Muscle layer of colon (tissue), 2 donors: Measurements from ENCODE around the gene SLC9A2.

ENCODE experiments used
- H3K27ac ChIP-seq: one replicate; pipeline ENCODE4 v1.7.0; 2013; ENCODE audit warnings: low read depth, mild to moderate bottlenecking, low read length, moderate library complexity
- H3K27me3 ChIP-seq, 2 donors: one replicate each; pipeline ENCODE4 v1.7.0; 2013; ENCODE audit warnings: low read length in 2 of 2, mild to moderate bottlenecking in 2 of 2; ENCODE audit not compliant: insufficient read depth in 2 of 2, control insufficient read depth in 1 of 2
- H3K36me3 ChIP-seq: one replicate; pipeline ENCODE4 v1.7.0; 2013; ENCODE audit warnings: mild to moderate bottlenecking, low read length; ENCODE audit not compliant: insufficient read depth
- H3K4me1 ChIP-seq: one replicate; pipeline ENCODE4 v1.7.0; 2013; ENCODE audit warnings: mild to moderate bottlenecking, low read length; ENCODE audit not compliant: insufficient read depth
- H3K4me3 ChIP-seq, 2 donors: one replicate each; pipeline ENCODE4 v1.7.0; 2013; ENCODE audit warnings: low read length in 2 of 2, low read depth in 1 of 2, mild to moderate bottlenecking in 1 of 2, moderate library complexity in 1 of 2
- H3K9ac ChIP-seq: one replicate; pipeline ENCODE4 v1.7.0; 2013; ENCODE audit warnings: low read length
- H3K9me3 ChIP-seq: one replicate; pipeline ENCODE4 v1.7.0; 2013; ENCODE audit warnings: mild to moderate bottlenecking, low read length
- donor health status: abdominal sarcoma.
- donor health status: Adenocarcinoma of cecum.

SLC9A2 gene

DNA sequence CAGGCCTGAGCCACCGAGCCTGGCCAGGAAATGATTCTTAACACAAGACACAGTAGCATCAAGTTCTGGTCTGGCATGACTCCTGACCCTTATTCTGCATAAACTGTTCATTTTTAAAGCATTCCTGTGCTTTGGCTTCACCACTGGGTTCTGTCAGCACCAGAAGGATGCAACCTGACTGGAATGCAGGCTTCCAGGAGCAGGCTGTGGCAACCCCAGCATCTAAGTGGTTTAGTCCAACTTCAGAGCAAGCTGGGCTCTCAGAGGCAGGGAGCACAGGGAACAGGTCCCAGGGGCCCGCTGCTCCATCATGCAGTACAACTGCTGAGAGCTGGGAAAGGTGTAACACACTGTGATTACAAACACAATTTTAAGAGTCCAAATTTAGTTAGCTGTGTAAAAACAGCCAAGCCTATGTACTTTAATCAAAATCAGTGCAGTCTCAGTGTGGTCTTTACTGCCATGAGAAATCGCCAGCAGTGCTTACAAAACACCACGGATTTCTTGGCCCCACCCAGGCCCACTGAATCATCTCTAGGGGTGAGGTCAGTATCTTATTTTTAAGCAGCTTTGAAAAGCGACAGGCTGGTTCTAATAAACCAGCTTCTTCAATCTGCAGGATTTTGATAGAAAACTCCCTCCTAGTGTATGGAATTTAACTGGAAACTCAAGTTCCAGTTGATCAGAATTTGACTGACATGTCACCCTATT, 98.1 kb downstream of the SLC9A2 start:
- Histone ChIP-seq H3K27ac (no peak overlapping the region), H3K4me3 (no peak overlapping the region), H3K36me3 (peaks cover 33% of the 10 kb centered on the region), H3K9me3 (no peaks in the 10 kb centered on the region), H3K4me1 (no peaks in the 10 kb centered on the region), H3K27me3 (no peaks in the 10 kb centered on the region), H3K9ac (no peak overlapping the region)

DNA sequence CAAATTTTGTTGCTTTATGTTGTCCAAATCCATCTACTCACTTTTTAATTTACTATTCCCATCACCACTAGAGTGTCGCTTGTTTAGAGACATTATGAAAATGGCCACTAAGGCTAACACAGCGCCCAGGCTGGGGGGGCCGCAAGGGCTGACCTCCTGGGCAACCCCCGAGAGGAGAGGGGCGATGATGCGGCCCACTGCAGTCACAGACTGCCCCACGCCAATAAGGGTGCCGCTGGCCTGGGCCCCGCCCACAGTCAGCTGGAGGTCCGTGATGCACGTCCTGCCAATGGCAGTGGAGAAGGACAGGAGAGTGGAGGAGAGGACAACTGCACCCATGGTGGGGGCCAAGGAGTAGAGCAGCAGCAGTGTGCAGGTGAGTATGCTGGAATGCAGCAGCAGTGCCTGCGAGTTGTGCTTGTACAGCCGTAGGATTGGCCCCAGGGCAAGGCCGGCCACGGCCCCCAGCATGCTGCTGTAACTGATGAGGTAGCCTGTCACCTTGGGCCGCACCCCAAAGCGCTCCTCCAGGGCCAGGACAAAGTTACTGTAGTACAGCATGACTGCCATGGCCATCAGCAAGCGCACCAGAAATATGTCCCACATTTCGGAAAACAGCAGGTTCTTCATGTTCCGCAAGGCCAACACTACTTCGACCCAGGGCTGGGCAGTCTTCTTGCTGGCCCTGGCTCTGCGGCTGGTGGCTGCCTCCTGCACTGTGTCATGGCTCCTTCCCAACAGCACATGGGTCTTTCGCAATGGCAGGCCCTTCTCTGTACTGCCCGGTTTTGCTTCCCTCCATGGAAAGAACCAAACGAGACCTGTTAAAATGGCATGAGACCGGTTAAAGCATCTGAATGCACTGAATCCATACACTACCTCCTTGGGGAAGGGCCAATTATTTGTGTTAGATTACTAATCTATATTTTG, 99.3 kb downstream of the SLC9A2 start:
- Histone ChIP-seq H3K27me3 (no peaks in the 10 kb centered on the region), H3K36me3 (peaks cover 37% of the 10 kb centered on the region), H3K27ac (no peak overlapping the region), H3K4me3 (no peak overlapping the region), H3K9me3 (no peaks in the 10 kb centered on the region), H3K4me1 (no peaks in the 10 kb centered on the region), H3K9ac (no peak overlapping the region)

DNA sequence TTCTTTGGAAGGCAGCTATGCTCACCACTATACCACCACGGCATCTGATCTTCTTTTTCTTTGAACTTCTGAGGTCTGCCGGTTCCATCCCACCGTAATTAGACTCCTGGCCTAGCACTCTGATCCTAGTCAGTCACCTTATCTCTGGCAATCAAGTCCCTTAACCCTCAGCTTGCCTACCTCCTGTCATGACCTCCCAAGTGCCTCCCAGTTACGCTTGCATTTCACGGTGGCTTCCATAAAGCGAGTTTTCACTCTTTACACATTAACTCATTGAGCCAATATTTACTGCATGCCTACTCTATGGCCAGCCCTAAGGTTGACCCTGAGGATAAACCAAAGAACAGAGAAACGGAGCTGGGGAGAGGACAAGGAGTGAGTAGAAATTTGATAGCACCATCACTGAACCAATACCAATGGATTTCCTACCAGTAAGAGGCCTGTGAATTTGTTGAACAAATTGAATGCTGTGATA, 104.7 kb downstream of the SLC9A2 start:
- H3K27me3 ChIP-seq, result no peaks in the 10 kb centered on the region
- H3K4me3 ChIP-seq, result no peak overlapping the region
- no peak overlapping the region for H3K9ac ChIP-seq
- no peaks in the 10 kb centered on the region for H3K4me1 ChIP-seq
- H3K36me3 ChIP-seq, result peaks cover 40% of the 10 kb centered on the region
- no peaks in the 10 kb centered on the region for H3K9me3 ChIP-seq
- no peak overlapping the region for H3K27ac ChIP-seq

DNA sequence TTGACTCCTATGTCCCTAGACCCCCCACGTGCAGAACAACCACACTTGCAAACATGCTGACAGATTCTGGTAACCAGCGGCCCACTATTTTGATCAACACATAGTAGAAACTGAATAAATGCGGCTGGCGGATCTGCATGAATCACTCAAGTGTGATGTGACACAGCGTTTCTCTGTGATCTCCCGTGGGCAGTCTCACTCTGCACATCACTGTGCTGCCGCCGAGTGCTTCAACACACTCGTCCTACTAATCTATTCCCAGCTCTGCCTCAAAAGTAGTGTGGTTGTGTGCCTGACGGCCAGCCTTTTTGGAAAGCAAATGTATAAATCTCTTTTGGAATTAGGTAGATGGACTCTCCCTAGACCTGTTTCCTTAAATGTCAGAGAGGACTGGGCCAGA, 105.2 kb downstream of the SLC9A2 start:
- no peak overlapping the region for H3K9ac ChIP-seq
- no peaks in the 10 kb centered on the region for H3K4me1 ChIP-seq
- H3K9me3 ChIP-seq, result no peaks in the 10 kb centered on the region
- H3K4me3 ChIP-seq, result no peak overlapping the region
- peaks cover 39% of the 10 kb centered on the region for H3K36me3 ChIP-seq
- H3K27ac ChIP-seq, result no peak overlapping the region
- H3K27me3 ChIP-seq, result no peaks in the 10 kb centered on the region

DNA sequence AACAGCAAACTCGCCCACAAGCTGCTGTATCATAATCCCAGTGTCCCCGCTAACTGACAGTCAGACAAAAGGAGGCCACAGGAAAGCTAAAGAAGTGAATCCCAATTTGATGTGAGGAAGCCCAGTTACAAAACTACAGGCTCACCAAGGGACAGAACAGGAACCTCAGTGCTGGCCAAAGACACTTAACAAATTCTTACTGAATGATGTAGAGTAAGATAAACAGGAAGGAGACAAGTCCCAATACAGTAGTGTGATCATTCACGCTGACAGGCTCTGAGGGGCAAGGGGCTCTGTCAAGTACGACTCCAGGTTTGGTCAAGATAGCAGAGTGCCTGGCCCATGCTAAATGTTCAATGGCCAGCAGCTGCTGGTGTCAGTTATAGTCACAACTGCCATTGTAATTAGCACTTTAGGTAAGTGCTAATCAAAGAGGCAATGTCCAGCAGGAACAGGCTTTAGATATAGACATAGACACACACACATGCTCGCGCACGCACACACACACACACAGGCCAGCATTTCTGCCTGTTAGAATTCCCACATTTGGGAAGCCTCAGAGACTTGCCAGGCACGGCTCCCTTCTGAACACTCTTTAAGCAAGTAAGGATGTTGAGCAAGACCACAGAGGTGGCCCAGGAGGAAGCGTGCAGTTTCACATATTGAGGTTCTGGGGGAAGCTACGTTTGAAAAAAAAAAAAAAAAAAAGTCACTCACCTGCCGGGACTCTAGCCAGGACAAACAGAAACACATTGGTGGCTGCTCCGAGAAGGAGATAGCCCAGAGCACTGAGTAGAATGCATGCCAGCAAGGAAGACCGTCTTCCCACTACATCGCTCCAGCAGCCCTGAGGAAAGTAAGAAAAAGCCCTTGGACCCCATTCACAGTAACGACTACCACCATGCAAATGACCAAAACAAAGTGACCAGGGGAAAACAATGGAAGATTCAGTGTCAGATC, 107.1 kb downstream of the SLC9A2 start:
- Histone ChIP-seq H3K27me3 (no peaks in the 10 kb centered on the region), H3K27ac (no peak overlapping the region), H3K4me3 (no peak overlapping the region), H3K9me3 (no peaks in the 10 kb centered on the region), H3K36me3 (peaks cover 27% of the 10 kb centered on the region), H3K9ac (no peak overlapping the region), H3K4me1 (no peaks in the 10 kb centered on the region)

DNA sequence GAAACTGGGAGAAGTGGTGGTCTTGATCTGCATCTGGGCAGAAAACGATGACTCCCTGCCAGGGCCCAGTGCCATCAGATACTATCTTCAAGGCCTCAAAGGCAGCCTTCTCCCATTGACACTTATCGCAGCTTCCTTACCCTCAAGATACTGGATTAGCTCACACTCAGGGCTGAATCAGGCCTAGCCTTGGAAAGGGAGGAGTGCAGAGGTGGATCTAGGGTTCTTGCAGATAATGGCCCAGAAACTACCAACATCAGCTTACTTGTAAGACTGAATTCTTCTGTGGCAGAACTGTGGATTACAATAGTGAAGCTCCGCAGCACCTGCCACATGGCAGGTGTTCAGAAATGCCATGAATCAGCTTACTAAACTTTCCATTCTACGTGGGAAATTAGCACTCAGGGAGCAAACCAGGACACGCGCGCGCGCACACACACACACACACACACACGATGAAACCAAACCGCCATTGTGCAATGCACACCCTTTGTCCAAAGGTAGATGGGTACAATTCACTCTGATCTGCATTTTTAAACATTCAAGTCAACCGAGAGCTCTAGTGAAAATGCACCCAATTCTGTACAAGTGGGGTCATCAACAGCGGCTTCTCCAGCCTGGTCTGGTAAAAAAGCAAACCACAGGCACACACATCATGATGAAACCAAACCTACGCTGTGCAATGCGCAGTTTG, 116.2 kb downstream of the SLC9A2 start:
- H3K4me1 ChIP-seq, result peaks cover 23% of the 10 kb centered on the region
- H3K9ac ChIP-seq, result no peak overlapping the region
- no peaks in the 10 kb centered on the region for H3K36me3 ChIP-seq
- H3K4me3 ChIP-seq, result peak overlapping the region; percentile 82 to 88
- no peaks in the 10 kb centered on the region for H3K27me3 ChIP-seq
- H3K9me3 ChIP-seq, result no peaks in the 10 kb centered on the region
- H3K27ac ChIP-seq, result no peak overlapping the region

DNA sequence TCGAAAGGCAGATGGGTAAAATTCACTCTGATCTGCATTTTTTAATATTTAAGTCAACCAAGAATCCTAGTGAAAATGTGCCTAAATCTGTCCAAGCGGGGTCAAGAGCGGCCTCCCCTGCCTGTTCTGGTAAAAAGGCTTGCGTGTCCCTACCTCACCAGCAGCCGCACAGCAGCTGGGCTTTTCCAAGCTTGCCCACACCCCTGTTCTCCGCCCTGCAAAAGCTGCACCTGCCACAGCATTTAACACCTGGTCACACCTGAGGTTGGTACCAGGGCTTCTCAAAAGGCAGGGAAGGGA, 116.7 kb downstream of the SLC9A2 start:
- peak overlapping the region; percentile 45 for H3K9ac ChIP-seq
- peak overlapping the region; percentile 82 to 88 for H3K4me3 ChIP-seq
- H3K36me3 ChIP-seq, result no peaks in the 10 kb centered on the region
- peaks cover 23% of the 10 kb centered on the region for H3K4me1 ChIP-seq
- no peaks in the 10 kb centered on the region for H3K9me3 ChIP-seq
- peak overlapping the region; percentile 10 for H3K27ac ChIP-seq
- H3K27me3 ChIP-seq, result no peaks in the 10 kb centered on the region

DNA sequence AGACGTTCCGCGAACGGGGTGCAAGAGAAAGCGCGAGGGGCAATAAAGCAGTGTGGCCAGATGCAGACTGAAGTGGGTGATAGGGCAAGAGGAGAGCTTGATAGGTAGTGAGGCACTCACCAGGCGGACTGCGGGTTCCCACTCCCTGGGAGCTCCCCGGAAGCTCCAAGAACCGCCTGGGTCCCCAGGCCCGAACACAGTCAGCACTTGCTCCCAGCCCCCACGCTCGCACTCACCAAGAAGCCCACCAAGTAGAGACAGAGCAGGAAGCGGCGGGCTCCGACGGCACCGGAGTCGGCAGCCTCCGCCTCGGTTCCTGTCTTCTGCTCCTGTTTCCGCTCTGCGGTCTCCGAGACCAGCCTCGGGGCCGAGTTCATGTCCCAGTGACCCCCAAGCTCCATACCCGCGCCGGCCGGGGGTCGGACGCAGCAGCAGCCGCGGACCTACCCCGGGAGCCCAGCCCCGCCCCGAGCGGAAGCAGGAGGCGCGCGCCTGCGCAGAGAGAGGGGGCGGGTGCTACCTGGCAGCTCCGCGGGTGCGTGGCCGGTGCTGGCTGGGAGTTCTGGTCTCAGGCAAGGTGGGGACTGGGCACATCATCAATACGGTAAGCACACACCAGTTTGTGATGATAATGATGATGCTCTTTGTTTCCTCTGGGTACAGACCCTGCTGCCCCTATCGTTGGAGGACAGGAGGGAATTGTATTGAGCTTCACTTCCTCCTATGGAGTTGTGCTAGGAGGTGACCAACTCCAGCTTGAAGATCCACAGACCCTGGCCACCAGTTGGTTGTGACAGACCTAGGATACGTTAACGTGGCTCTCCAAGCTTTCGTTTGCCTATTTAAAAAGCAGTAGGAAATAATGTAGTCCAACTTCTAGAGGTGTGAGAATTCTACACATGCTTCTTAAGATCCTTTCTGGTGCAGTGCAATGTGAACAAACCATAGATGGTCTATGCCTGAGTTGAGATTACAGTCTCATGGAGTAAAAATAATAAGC, 117.4 kb downstream of the SLC9A2 start:
- Histone ChIP-seq H3K27ac (peak overlapping the region; percentile 10), H3K27me3 (no peaks in the 10 kb centered on the region), H3K4me3 (peak overlapping the region; percentile 82 to 88), H3K9me3 (no peaks in the 10 kb centered on the region), H3K9ac (peak overlapping the region; percentile 45), H3K4me1 (peaks cover 23% of the 10 kb centered on the region), H3K36me3 (no peaks in the 10 kb centered on the region)

DNA sequence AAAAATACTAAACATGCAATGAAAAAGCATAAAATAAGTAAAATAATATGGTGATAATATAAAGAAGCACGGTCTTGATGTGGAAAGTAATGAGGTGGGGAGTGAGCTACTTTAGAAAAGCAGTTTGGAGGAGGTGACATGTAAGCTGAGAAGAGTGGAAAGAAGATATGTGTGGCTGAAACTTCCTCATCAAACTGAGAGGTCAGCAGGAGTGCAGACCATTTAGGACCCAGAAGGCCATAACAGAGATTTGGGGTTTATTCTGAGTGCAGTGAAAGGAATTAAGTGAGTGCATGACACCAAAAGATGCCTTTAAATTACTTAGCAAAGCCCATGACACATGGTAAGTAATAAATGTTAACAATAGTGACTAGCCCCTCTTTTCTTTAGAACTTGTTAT, 118.1 kb downstream of the SLC9A2 start:
- H3K4me1 ChIP-seq, result peaks cover 23% of the 10 kb centered on the region
- no peaks in the 10 kb centered on the region for H3K36me3 ChIP-seq
- no peak overlapping the region for H3K27ac ChIP-seq
- H3K9me3 ChIP-seq, result no peaks in the 10 kb centered on the region
- peak overlapping the region in 1 of 2 donors; percentile 88 for H3K4me3 ChIP-seq
- no peaks in the 10 kb centered on the region for H3K27me3 ChIP-seq
- no peak overlapping the region for H3K9ac ChIP-seq

DNA sequence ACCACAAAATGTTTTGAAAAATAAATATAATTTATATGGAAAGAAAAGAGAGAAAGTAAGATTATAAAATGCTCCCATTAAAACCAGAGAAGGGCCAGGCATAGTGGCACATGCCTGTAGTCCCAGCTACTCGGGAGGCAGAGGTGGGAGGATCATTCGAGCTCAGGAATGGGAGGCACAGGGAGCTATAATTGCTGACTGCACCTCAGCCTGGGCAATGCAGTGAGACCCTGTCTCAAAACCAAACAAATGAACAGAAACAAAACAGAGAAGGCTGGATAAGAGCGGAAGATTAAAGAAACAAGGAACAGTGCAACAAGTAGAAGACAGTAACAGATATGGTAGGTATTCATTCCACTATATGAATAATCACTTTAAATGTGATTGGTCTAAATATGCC, 123.9 kb downstream of the SLC9A2 start:
- H3K9me3 ChIP-seq, result no peaks in the 10 kb centered on the region
- H3K4me3 ChIP-seq, result no peak overlapping the region
- no peak overlapping the region for H3K9ac ChIP-seq
- H3K4me1 ChIP-seq, result no peaks in the 10 kb centered on the region
- H3K36me3 ChIP-seq, result no peaks in the 10 kb centered on the region
- H3K27me3 ChIP-seq, result no peaks in the 10 kb centered on the region
- H3K27ac ChIP-seq, result no peak overlapping the region
